Measurements from ENCODE around the gene GP2.
"Not testable (repeated sequence)": the region's sequence is repeated elsewhere in the genome, so short reads cannot be mapped to it uniquely, and the experiment has no call there.

Gene GP2

GRCh38 chr16:20336955-20337354 lies 9.6 kb upstream of the GP2 start:
- Mint-ChIP-seq H3K4me1 (ENCODE audit: low read depth) (no peaks in the 10 kb centered on the region), H3K4me3 (no peak overlapping the region), H3K27me3 (peaks cover 9% of the 10 kb centered on the region), H3K36me3 (ENCODE audit: low read depth) (no peaks in the 10 kb centered on the region), H3K9me3 (no peaks in the 10 kb centered on the region), H3K27ac (no peak overlapping the region)
- no peak for DNase-seq

GRCh38 chr16:20334396-20334795 lies 7.1 kb upstream of the GP2 start:
- H3K27ac Mint-ChIP-seq: no peak overlapping the region

GRCh38 chr16:20333120-20333519 lies 5.8 kb upstream of the GP2 start:
- Mint-ChIP-seq H3K36me3 (ENCODE audit: low read depth) (no peaks in the 10 kb centered on the region), H3K4me3 (no peak overlapping the region), H3K9me3 (no peaks in the 10 kb centered on the region), H3K27me3 (peaks cover 8% of the 10 kb centered on the region), H3K27ac (no peak overlapping the region), H3K4me1 (ENCODE audit: low read depth) (no peaks in the 10 kb centered on the region)
- no peak for DNase-seq

More at GRCh38 chr16:20334396-20334795, 7.1 kb upstream of the GP2 start:
- no peak for DNase-seq
- H3K4me3 Mint-ChIP-seq: no peak overlapping the region
- peaks cover 9% of the 10 kb centered on the region for H3K27me3 Mint-ChIP-seq
- H3K4me1 Mint-ChIP-seq (ENCODE audit: low read depth): no peaks in the 10 kb centered on the region
- H3K9me3 Mint-ChIP-seq: no peaks in the 10 kb centered on the region
- H3K36me3 Mint-ChIP-seq (ENCODE audit: low read depth): no peaks in the 10 kb centered on the region

- Mint-ChIP-seq H3K4me1 (ENCODE audit: low read depth) (no peaks in the 10 kb centered on the region), H3K27ac (no peak overlapping the region), H3K4me3 (no peak overlapping the region), H3K9me3 (no peaks in the 10 kb centered on the region), H3K27me3 (peaks cover 3% of the 10 kb centered on the region), H3K36me3 (ENCODE audit: low read depth) (no peaks in the 10 kb centered on the region)
- no peak for DNase-seq
Measured at GRCh38 chr16:20332411-20332810, 5.1 kb upstream of the GP2 start.

GRCh38 chr16:20331635-20332034 lies 4.3 kb upstream of the GP2 start:
- no peak for DNase-seq
- Mint-ChIP-seq H3K36me3 (ENCODE audit: low read depth) (no peaks in the 10 kb centered on the region), H3K27ac (no peak overlapping the region), H3K4me1 (ENCODE audit: low read depth) (no peaks in the 10 kb centered on the region), H3K27me3 (no peaks in the 10 kb centered on the region), H3K9me3 (no peaks in the 10 kb centered on the region), H3K4me3 (no peak overlapping the region)

GRCh38 chr16:20329392-20330138 lies 2.3 kb upstream of the GP2 start:
- Mint-ChIP-seq H3K4me3 (no peak overlapping the region), H3K27ac (no peak overlapping the region), H3K27me3 (no peaks in the 10 kb centered on the region), H3K9me3 (no peaks in the 10 kb centered on the region), H3K36me3 (ENCODE audit: low read depth) (no peaks in the 10 kb centered on the region), H3K4me1 (ENCODE audit: low read depth) (no peaks in the 10 kb centered on the region)
- no peak for DNase-seq

GRCh38 chr16:20326321-20326720 lies 992 bp downstream of the GP2 start:
- H3K27me3 Mint-ChIP-seq: no peaks in the 10 kb centered on the region
- H3K27ac Mint-ChIP-seq: no peak overlapping the region
- H3K4me3 Mint-ChIP-seq: no peak overlapping the region
- H3K4me1 Mint-ChIP-seq (ENCODE audit: low read depth): no peaks in the 10 kb centered on the region
- H3K9me3 Mint-ChIP-seq: no peaks in the 10 kb centered on the region
- H3K36me3 Mint-ChIP-seq (ENCODE audit: low read depth): no peaks in the 10 kb centered on the region
- no peak for DNase-seq

DNA sequence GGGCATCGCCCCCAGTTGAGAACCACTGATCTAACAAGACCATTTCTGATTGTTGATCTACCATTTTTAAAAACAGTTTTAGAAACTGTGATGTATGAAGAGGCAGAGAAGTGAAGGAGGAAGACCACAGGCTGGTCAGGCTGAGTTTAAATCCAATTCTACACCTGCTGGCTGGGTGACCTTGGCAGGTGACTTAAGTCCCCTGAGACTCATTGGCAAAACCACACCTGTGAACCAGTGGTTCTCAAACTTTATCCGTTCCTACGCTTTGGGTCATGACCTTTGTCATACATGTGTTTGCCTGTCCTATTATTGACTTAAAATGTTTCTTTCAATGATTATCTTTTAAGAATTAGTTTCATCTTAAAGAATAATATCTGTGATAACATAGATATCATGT lies 2.3 kb downstream of the GP2 start:
- Mint-ChIP-seq H3K4me3 (no peak overlapping the region), H3K36me3 (ENCODE audit: low read depth) (no peaks in the 10 kb centered on the region), H3K27ac (no peak overlapping the region), H3K4me1 (ENCODE audit: low read depth) (no peaks in the 10 kb centered on the region), H3K9me3 (no peaks in the 10 kb centered on the region), H3K27me3 (no peaks in the 10 kb centered on the region)
- no peak for DNase-seq

GRCh38 chr16:20323591-20324117 lies 3.7 kb downstream of the GP2 start:
- no peak for DNase-seq
- no peaks in the 10 kb centered on the region for H3K4me1 Mint-ChIP-seq (ENCODE audit: low read depth)
- H3K27ac Mint-ChIP-seq: no peak overlapping the region
- H3K9me3 Mint-ChIP-seq: no peaks in the 10 kb centered on the region
- no peaks in the 10 kb centered on the region for H3K36me3 Mint-ChIP-seq (ENCODE audit: low read depth)
- no peaks in the 10 kb centered on the region for H3K27me3 Mint-ChIP-seq
- H3K4me3 Mint-ChIP-seq: no peak overlapping the region

DNA sequence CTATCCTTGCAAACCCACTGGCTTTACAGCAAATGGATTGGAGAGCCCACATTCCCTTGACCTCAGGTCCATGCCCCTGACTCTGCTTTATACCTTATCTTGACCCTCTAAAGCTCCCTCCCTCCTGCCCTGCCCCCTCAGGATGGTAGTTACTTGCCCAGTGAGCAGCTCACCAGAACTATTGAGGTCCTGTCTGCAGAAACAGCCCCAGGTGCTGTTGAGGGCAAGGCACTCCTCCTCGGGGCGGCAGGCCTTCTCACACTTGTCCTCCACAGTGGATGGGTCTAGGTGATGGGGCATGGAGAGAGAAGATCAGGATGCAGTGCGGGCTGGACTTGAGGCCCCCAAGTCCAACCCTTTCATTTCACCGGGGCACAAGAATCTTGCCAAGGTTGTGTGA lies 4.6 kb downstream of the GP2 start:
- no peak overlapping the region for H3K4me3 Mint-ChIP-seq
- no peak for DNase-seq
- H3K27me3 Mint-ChIP-seq: no peaks in the 10 kb centered on the region
- no peak overlapping the region for H3K27ac Mint-ChIP-seq
- no peaks in the 10 kb centered on the region for H3K9me3 Mint-ChIP-seq
- H3K36me3 Mint-ChIP-seq (ENCODE audit: low read depth): no peaks in the 10 kb centered on the region
- H3K4me1 Mint-ChIP-seq (ENCODE audit: low read depth): no peaks in the 10 kb centered on the region

DNA sequence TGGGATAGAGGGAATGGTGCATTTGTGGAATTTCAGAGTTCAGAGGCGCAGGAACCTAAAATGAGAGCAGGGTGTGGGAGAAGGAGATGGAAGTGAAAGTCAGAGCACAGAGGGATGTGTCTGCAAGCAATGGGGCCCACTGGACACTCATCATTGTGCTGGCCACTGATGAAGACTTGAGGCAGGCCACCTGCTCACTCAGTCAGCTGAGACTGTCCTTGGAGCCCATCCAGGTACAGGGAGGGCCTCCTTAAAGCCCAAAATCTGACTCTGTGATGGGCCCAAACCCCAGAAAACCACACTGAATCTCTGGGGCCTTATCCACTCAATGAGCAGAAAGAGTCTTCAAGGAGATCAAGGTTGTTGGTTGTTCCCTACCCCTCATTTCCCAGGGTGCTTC lies 5.6 kb downstream of the GP2 start:
- no peaks in the 10 kb centered on the region for H3K9me3 Mint-ChIP-seq
- no peak for DNase-seq

GRCh38 chr16:20321051-20321450 lies 6.3 kb downstream of the GP2 start:
- H3K27ac Mint-ChIP-seq; DNase-seq; H3K4me1 Mint-ChIP-seq (ENCODE audit: low read depth); H3K27me3 Mint-ChIP-seq; H3K4me3 Mint-ChIP-seq; H3K36me3 Mint-ChIP-seq (ENCODE audit: low read depth); H3K9me3 Mint-ChIP-seq: not testable (repeated sequence)

More for the DNA sequence above, 5.6 kb downstream of the GP2 start:
- Mint-ChIP-seq H3K27me3 (no peaks in the 10 kb centered on the region), H3K36me3 (ENCODE audit: low read depth) (no peaks in the 10 kb centered on the region), H3K27ac (no peak overlapping the region), H3K4me1 (ENCODE audit: low read depth) (no peaks in the 10 kb centered on the region), H3K4me3 (no peak overlapping the region)

DNA sequence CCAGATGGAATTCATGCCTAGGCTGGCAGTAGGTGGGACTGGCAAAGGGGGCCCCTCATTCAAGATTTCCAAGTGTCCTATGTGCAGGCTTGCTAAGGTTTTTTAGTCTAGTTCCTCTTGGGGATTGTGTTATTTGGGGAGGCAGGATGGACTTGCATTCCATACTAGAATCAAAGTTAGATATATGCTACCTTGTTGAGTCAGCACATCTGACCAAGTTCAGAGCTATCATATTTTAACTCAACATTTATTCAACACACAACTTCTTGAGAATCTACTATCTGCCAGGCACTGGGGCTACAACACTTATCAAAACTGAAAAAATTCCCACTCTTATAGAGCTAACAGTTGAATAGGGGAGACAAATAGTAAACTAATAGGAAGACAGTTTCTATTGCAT lies 6.7 kb downstream of the GP2 start:
- no peaks in the 10 kb centered on the region for H3K9me3 Mint-ChIP-seq

GRCh38 chr16:20320178-20320577 lies 7.1 kb downstream of the GP2 start:
- Mint-ChIP-seq H3K9me3 (no peaks in the 10 kb centered on the region), H3K4me1 (ENCODE audit: low read depth) (no peaks in the 10 kb centered on the region), H3K27me3 (no peaks in the 10 kb centered on the region), H3K36me3 (ENCODE audit: low read depth) (no peaks in the 10 kb centered on the region), H3K27ac (no peak overlapping the region), H3K4me3 (no peak overlapping the region)
- no peak for DNase-seq

More for the DNA sequence above, 6.7 kb downstream of the GP2 start:
- no peak for DNase-seq
- Mint-ChIP-seq H3K36me3 (ENCODE audit: low read depth) (no peaks in the 10 kb centered on the region), H3K4me3 (no peak overlapping the region), H3K27me3 (no peaks in the 10 kb centered on the region), H3K4me1 (ENCODE audit: low read depth) (no peaks in the 10 kb centered on the region), H3K27ac (no peak overlapping the region)

DNA sequence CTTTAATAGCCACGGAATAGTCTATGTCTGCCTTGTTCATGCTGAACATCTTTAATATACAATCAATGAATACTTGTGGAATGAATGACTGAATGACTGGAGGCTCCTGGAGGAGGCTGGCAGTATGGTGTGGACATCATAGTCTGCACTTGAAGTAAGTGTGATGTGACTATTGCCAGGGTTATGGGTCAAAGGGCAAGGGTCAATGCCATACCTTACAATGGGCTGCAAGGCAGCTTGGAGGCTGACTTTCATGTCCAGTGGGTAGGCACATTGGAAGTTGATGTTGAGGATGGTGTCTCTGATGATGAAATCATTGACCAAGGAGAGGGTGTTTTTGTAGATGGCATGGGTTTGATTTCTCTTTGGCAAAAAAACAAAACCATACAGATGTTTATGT lies 7.9 kb downstream of the GP2 start:
- Mint-ChIP-seq H3K9me3 (no peaks in the 10 kb centered on the region), H3K36me3 (ENCODE audit: low read depth) (no peaks in the 10 kb centered on the region), H3K27me3 (no peaks in the 10 kb centered on the region), H3K4me1 (ENCODE audit: low read depth) (no peaks in the 10 kb centered on the region), H3K27ac (no peak overlapping the region), H3K4me3 (no peak overlapping the region)
- DNase-seq: no peak

DNA sequence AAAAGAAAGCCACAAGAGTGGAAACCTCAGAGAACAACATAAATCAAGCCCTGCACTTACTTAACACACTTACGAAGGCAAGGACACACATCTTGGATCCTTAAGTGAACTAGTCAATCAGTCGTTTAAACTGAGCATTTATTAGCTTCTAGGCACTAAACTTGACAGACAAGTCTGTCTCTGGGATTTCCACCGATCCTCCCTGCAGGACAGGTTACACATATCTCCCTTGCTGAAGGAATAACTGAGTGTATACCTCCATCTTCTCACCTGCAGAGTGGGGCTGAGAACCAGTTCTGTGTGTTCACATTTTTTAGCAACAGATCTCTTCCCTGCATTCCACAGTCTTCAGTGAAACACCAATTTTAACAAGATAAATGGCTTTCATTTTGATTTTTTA lies 8.9 kb downstream of the GP2 start:
- no peaks in the 10 kb centered on the region for H3K4me1 Mint-ChIP-seq (ENCODE audit: low read depth)
- H3K36me3 Mint-ChIP-seq (ENCODE audit: low read depth): no peaks in the 10 kb centered on the region
- H3K4me3 Mint-ChIP-seq: no peak overlapping the region
- H3K27ac Mint-ChIP-seq: no peak overlapping the region
- H3K27me3 Mint-ChIP-seq: no peaks in the 10 kb centered on the region
- H3K9me3 Mint-ChIP-seq: no peaks in the 10 kb centered on the region
- DNase-seq: no peak
